Colonic mucosa (tissue), 4 donors: ENCODE results near the gene TPBGL. TPM values are rescaled to one million over a fixed set of nuclear protein-coding genes. Genes with fewer than 3 reads are reported as not detected.
A peak's percentile ranks its signal among the peaks of the same experiment; 100 is the strongest.
"Not testable (repeated sequence)": the region's sequence is repeated elsewhere in the genome, so short reads cannot be mapped to it uniquely, and the experiment has no call there.

Source experiments
- DNase-seq: peaks from one replicate; pipeline ENCODE4 v3.0.0-alpha.2; 2020
- H3K27ac ChIP-seq: fragments of 200-600 bp; one replicate; pipeline ENCODE4 v1.8.0; 2021
- H3K27me3 ChIP-seq: fragments of 200-600 bp; one replicate; pipeline ENCODE4 v1.8.0; 2021
- H3K36me3 ChIP-seq: fragments of 200-600 bp; one replicate; pipeline ENCODE4 v1.8.0; 2021
- H3K4me1 ChIP-seq: fragments of 200-600 bp; one replicate; pipeline ENCODE4 v1.8.0; 2021; ENCODE audit warnings: mild to moderate bottlenecking
- H3K4me3 ChIP-seq: fragments of 200-600 bp; one replicate; pipeline ENCODE4 v1.8.0; 2021
- H3K9ac ChIP-seq, 2 donors: one replicate each; pipeline ENCODE4 v1.7.0; 2013; ENCODE audit warnings: control low read depth in 2 of 2, low read depth in 2 of 2, low read length in 2 of 2
- H3K9me3 ChIP-seq: fragments of 200-600 bp; one replicate; pipeline ENCODE4 v1.8.0; 2021
- intact Hi-C: fragments of 100-400 bp; cut with DNase I; formaldehyde crosslinking; loops from one replicate; pipeline ENCODE4 v1.14.1; 2022
- total RNA-seq, 2 donors: library from RNA; stranded (reverse); fragmentation: NEBNext Ultra II Directional in 1 of 2; extraction: Animal tissue kit (Norgen Biotek cat#: 25700) in 1 of 2; gene quantifications; one replicate each; pipeline ENCODE4 v1.2.1, GENCODE V29; 2021
- TF ChIP-seq, protein P1 (sequence below): fragments of 200-600 bp; IDR thresholded peaks from one replicate; pipeline ENCODE4 v1.8.0; 2022; ENCODE audit warnings: antibody characterized with exemption, mild to moderate bottlenecking
- donor health status: healthy.
- donor health status: DM: no; HTN: no; CAD: no.
- donor health status: DM: no; HTN: no; CAD: no.

TPBGL gene
- total RNA-seq, 2 donors from 2014 or later = 0.11 to 0.15 TPM

- no peaks in the 10 kb centered on the region for H3K4me1 ChIP-seq
- H3K9ac ChIP-seq = no peak overlapping the region
- intact Hi-C loops = loop anchor here (10.0 kb wide), 1 partner anchor 251 kb away; the partner anchor contains the start of gene GDPD5
- H3K27ac ChIP-seq = no peak overlapping the region
- DNase-seq = no peak
- H3K9me3 ChIP-seq = no peaks in the 10 kb centered on the region
- H3K4me3 ChIP-seq = no peak overlapping the region
- peaks cover 24% of the 10 kb centered on the region for H3K36me3 ChIP-seq
- TF ChIP-seq, protein P1, sequence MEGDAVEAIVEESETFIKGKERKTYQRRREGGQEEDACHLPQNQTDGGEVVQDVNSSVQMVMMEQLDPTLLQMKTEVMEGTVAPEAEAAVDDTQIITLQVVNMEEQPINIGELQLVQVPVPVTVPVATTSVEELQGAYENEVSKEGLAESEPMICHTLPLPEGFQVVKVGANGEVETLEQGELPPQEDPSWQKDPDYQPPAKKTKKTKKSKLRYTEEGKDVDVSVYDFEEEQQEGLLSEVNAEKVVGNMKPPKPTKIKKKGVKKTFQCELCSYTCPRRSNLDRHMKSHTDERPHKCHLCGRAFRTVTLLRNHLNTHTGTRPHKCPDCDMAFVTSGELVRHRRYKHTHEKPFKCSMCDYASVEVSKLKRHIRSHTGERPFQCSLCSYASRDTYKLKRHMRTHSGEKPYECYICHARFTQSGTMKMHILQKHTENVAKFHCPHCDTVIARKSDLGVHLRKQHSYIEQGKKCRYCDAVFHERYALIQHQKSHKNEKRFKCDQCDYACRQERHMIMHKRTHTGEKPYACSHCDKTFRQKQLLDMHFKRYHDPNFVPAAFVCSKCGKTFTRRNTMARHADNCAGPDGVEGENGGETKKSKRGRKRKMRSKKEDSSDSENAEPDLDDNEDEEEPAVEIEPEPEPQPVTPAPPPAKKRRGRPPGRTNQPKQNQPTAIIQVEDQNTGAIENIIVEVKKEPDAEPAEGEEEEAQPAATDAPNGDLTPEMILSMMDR = no peak
- H3K27me3 ChIP-seq = no peaks in the 10 kb centered on the region
These were observed 33.1 kb downstream of the TPBGL start for GRCh38 chr11:75273411-75274391.

GRCh38 chr11:75274716-75275115, 34.1 kb downstream of the TPBGL start:
- peaks cover 18% of the 10 kb centered on the region for H3K36me3 ChIP-seq
- H3K4me3 ChIP-seq, H3K27me3 ChIP-seq, H3K4me1 ChIP-seq, H3K27ac ChIP-seq, DNase-seq, H3K9ac ChIP-seq, H3K9me3 ChIP-seq: not testable (repeated sequence)
- intact Hi-C loops = loop anchor here (10.0 kb wide), 1 partner anchor 250 kb away; the partner anchor contains the start of gene GDPD5

- H3K9ac ChIP-seq = no peak overlapping the region
- DNase-seq = peak; percentile 50
- no peaks in the 10 kb centered on the region for H3K4me1 ChIP-seq
- H3K36me3 ChIP-seq = peaks cover 18% of the 10 kb centered on the region
- peak overlapping the region; percentile 14 for H3K27ac ChIP-seq
- H3K4me3 ChIP-seq = no peak overlapping the region
- no peaks in the 10 kb centered on the region for H3K9me3 ChIP-seq
- TF ChIP-seq, protein P1 = no peak
- H3K27me3 ChIP-seq = no peaks in the 10 kb centered on the region
- intact Hi-C loops = loop anchor here (10.0 kb wide), 1 partner anchor 249 kb away; the partner anchor contains the start of gene GDPD5
These were observed 35.0 kb downstream of the TPBGL start for GRCh38 chr11:75275581-75275980.

DNA sequence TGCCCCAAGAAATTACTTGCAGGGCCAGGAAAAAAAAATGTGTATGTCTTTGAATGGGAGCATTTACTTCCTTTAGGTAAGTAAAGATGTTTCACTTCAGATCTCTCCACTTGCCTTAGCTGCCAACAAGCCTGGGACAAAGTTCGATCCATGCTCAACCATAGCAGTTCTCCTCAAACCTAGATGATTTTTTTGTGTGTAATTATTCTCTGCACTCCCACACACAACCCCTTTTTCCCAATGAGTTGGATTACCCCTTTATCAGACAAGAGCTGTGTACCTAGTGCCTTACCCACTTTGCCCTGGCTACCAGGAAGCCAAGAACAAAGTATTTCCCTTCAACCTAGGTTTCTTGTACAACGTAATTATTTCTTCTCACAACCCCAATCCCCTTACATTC, 35.6 kb downstream of the TPBGL start:
- DNase-seq = no peak
- Histone ChIP-seq H3K36me3 (peaks cover 18% of the 10 kb centered on the region), H3K9ac (no peak overlapping the region), H3K27ac (peak overlapping the region; percentile 14), H3K9me3 (no peaks in the 10 kb centered on the region), H3K27me3 (no peaks in the 10 kb centered on the region), H3K4me3 (no peak overlapping the region), H3K4me1 (no peaks in the 10 kb centered on the region)
- intact Hi-C loops = loop anchor here (10.0 kb wide), 1 partner anchor 249 kb away; the partner anchor contains the start of gene GDPD5
- TF ChIP-seq, protein P1 = no peak

- H3K4me3 ChIP-seq = no peak overlapping the region
- TF ChIP-seq, protein P1 = no peak
- no peak overlapping the region for H3K9ac ChIP-seq
- peaks cover 18% of the 10 kb centered on the region for H3K36me3 ChIP-seq
- intact Hi-C loops = loop anchor here (10.0 kb wide), 1 partner anchor 248 kb away; the partner anchor contains the start of gene GDPD5
- H3K27me3 ChIP-seq = no peaks in the 10 kb centered on the region
- H3K27ac ChIP-seq = no peak overlapping the region
- H3K9me3 ChIP-seq = no peaks in the 10 kb centered on the region
- H3K4me1 ChIP-seq = no peaks in the 10 kb centered on the region
- no peak for DNase-seq
These were observed 36.1 kb downstream of the TPBGL start for GRCh38 chr11:75276686-75277085.
